ENCODE measurements around the gene CTNNA2. TPM values are rescaled to one million over a fixed set of nuclear protein-coding genes. Genes with fewer than 3 reads are reported as not detected.

CTNNA2 gene
- total RNA-seq, 1 experiment from 2014 or later = 0.54 TPM

DNA sequence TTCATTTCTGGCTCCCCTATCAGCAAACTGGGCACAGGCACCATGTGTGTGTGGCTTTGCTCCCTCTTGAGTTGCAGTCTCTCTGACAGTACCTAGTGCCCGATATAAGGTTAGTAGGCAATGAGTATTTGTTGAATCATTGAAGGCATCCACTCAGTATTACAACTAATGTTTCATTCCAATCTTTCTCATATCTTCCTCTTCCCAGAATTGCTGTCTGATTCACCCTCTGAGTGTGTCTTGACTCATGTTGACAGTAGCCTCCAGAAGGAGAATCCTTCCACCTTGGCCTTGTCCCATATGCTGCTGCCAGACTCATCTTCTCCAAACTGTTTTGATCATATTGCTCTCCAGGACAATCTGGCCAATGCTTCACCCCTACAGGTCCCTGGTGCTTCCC, 589.2 kb downstream of the CTNNA2 start:
- Histone ChIP-seq H3K27me3 (ENCODE audit: control insufficient read depth, insufficient read depth, low read length) (no peaks in the 10 kb centered on the region), H3K27ac (ENCODE audit: low read length) (no peak overlapping the region), H3K4me1 (ENCODE audit: control insufficient read depth, insufficient read depth, low read length) (no peaks in the 10 kb centered on the region), H3K9me3 (ENCODE audit: control insufficient read depth, insufficient read depth, low read depth, low read length) (no peaks in the 10 kb centered on the region), H3K36me3 (ENCODE audit: control insufficient read depth, insufficient read depth, low read length) (no peaks in the 10 kb centered on the region), H3K4me3 (ENCODE audit: low read depth in 2 of 2, low read length in 2 of 2) (no peak overlapping the region)
- in situ Hi-C loops (cut with HindIII; ENCODE audit: low pct_unique_long_range_greater_than_20kb, low sequenced_read_pairs) = no loop called here
- no TSS peak for BruUV-seq (replicated peaks)
- peak; percentile 2 for DNase-seq (ENCODE audit: low read depth, low spot score)
- ATAC-seq = no peak
- intact Hi-C loops (cut with micrococcal nuclease; ENCODE audit: unreplicated experiment) = no loop called here
- ChIA-PET POLR2A (no interaction called here), CTCF (no interaction called here)
- TF ChIP-seq POLR2AphosphoS5 (IDR thresholded peaks at IDR 0.05; ENCODE audit: low read depth, low read length) (no peak), SIN3A (IDR thresholded peaks at IDR 0.05; ENCODE audit: borderline replicate concordance, insufficient read depth, low read depth, low read length) (no peak), TCF7L2 (IDR thresholded peaks at IDR 0.05; ENCODE audit: low read depth, low read length) (no peak)
- TF ChIP-seq, protein P1, sequence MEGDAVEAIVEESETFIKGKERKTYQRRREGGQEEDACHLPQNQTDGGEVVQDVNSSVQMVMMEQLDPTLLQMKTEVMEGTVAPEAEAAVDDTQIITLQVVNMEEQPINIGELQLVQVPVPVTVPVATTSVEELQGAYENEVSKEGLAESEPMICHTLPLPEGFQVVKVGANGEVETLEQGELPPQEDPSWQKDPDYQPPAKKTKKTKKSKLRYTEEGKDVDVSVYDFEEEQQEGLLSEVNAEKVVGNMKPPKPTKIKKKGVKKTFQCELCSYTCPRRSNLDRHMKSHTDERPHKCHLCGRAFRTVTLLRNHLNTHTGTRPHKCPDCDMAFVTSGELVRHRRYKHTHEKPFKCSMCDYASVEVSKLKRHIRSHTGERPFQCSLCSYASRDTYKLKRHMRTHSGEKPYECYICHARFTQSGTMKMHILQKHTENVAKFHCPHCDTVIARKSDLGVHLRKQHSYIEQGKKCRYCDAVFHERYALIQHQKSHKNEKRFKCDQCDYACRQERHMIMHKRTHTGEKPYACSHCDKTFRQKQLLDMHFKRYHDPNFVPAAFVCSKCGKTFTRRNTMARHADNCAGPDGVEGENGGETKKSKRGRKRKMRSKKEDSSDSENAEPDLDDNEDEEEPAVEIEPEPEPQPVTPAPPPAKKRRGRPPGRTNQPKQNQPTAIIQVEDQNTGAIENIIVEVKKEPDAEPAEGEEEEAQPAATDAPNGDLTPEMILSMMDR (IDR thresholded peaks at IDR 0.05) = no peak

DNA sequence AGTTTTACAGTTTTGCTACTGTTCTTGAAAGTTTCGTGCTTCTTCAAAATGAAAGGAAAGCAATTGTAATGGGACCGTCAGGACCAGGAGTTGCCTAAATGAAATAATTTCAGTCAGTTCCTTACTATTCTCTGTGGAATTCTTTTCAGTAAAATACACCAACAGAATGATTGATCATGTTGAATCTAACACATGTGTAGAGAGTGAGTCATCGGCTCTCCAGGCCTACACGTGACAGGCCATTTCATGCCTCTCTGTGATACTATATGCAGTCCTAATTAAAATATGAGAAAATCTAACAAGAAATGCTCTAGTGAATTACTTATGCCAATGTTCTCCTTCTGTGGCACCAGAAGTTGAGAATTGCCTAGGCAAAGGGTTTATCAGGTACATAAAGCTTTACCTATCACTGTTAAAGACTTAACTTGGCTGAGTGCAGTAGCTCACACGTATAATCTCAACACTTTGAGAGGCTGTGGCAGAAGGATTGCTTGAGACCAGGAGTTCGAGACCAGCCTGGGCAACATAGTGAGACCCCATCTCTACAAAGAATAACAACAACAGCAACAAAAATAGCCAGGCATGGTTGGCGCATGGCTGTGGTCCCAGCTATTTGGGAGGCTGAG, 592.3 kb downstream of the CTNNA2 start:
- intact Hi-C loops (cut with micrococcal nuclease; ENCODE audit: unreplicated experiment) (no loop called here), in situ Hi-C loops (cut with HindIII; ENCODE audit: low pct_unique_long_range_greater_than_20kb, low sequenced_read_pairs) (no loop called here)
- H3K9me3 ChIP-seq (ENCODE audit: control insufficient read depth, insufficient read depth, low read depth, low read length) = no peaks in the 10 kb centered on the region
- ChIA-PET POLR2A (no interaction called here), CTCF (no interaction called here)
- no peak overlapping the region for H3K27ac ChIP-seq (ENCODE audit: low read length)
- H3K4me3 ChIP-seq (ENCODE audit: low read depth in 2 of 2, low read length in 2 of 2) = no peak overlapping the region
- no peak for ATAC-seq
- no peaks in the 10 kb centered on the region for H3K4me1 ChIP-seq (ENCODE audit: control insufficient read depth, insufficient read depth, low read length)
- no peak for DNase-seq (ENCODE audit: low read depth, low spot score)
- no peaks in the 10 kb centered on the region for H3K27me3 ChIP-seq (ENCODE audit: control insufficient read depth, insufficient read depth, low read length)
- H3K36me3 ChIP-seq (ENCODE audit: control insufficient read depth, insufficient read depth, low read length) = no peaks in the 10 kb centered on the region
- no peak for TF ChIP-seq TCF7L2 (IDR thresholded peaks at IDR 0.05; ENCODE audit: low read depth, low read length)
- TF ChIP-seq, protein P1 (IDR thresholded peaks at IDR 0.05) = no peak
- TF ChIP-seq, protein P2, sequence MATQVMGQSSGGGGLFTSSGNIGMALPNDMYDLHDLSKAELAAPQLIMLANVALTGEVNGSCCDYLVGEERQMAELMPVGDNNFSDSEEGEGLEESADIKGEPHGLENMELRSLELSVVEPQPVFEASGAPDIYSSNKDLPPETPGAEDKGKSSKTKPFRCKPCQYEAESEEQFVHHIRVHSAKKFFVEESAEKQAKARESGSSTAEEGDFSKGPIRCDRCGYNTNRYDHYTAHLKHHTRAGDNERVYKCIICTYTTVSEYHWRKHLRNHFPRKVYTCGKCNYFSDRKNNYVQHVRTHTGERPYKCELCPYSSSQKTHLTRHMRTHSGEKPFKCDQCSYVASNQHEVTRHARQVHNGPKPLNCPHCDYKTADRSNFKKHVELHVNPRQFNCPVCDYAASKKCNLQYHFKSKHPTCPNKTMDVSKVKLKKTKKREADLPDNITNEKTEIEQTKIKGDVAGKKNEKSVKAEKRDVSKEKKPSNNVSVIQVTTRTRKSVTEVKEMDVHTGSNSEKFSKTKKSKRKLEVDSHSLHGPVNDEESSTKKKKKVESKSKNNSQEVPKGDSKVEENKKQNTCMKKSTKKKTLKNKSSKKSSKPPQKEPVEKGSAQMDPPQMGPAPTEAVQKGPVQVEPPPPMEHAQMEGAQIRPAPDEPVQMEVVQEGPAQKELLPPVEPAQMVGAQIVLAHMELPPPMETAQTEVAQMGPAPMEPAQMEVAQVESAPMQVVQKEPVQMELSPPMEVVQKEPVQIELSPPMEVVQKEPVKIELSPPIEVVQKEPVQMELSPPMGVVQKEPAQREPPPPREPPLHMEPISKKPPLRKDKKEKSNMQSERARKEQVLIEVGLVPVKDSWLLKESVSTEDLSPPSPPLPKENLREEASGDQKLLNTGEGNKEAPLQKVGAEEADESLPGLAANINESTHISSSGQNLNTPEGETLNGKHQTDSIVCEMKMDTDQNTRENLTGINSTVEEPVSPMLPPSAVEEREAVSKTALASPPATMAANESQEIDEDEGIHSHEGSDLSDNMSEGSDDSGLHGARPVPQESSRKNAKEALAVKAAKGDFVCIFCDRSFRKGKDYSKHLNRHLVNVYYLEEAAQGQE (IDR thresholded peaks at IDR 0.05; ENCODE audit: insufficient read depth in 1 of 2, low read depth in 2 of 2, low read length in 1 of 2) = no peak
- no TSS peak for BruUV-seq (replicated peaks)

All from Panc1 (cell line).